HG03139 (cell line): ENCODE data around the gene PTGIS.

Source experiments
- ATAC-seq: cut with Tn5 transposase; IDR thresholded peaks from one replicate; pipeline ENCODE4 v1.9.1; 2021; ENCODE audit not compliant: unreplicated experiment

Gene PTGIS

DNA sequence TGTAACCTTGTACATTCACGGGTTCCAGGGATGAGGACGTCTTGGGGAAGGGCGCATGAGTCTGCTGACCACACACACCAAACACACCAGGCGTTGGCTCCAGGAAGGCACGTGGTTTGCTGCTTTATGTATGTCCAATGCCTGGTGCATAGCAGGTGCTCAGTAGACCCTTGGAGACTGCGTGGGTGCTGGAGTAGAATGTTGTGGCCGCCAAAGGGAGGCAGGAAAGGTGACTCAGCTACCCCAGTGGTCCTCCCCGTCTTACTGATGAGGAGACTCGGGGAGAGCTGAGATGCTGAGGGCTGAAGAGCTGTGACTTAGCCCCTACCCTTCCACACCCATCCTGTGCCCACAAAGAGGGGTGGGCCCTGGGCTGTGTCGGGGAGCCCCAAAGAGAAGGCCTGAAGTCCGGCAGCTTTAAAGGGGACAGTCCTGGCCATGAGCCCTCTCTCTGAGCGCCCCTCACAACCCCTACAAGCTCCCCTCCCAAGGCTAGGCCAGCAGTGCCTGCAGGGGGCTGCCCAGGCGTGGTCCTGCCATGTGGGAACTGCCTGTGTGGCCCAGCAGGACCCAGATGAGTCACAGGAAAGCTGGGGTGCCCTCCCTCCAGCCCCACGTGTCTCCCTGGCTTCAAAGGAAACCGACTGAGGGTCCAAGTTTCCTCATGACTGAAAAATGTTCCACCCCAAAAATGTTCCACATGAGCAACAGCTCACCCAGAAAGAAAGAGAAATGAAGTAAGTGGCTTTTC is 28.0 kb upstream of the PTGIS start:
- ATAC-seq = no peak

GRCh38 chr20:49595346-49595745 is 27.4 kb upstream of the PTGIS start:
- ATAC-seq = no peak

DNA sequence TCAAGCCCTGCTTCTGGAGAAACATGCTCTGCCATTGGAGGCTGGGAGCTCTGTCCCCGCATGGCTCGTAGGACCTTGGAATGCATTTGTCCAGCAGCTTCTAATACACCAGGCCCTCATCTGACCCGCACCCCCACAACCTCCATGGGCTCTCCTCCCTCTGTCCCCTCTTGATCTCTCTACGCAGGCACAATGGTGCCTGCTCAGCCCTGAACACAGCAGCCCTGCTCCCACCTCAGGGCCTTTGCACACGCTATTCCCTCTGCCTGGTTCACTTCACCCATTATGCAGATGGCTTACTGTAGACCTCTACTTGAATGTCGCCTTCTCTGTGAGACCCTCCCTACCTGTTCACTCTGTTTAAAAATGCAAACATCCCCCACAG is 27.0 kb upstream of the PTGIS start:
- no peak for ATAC-seq

DNA sequence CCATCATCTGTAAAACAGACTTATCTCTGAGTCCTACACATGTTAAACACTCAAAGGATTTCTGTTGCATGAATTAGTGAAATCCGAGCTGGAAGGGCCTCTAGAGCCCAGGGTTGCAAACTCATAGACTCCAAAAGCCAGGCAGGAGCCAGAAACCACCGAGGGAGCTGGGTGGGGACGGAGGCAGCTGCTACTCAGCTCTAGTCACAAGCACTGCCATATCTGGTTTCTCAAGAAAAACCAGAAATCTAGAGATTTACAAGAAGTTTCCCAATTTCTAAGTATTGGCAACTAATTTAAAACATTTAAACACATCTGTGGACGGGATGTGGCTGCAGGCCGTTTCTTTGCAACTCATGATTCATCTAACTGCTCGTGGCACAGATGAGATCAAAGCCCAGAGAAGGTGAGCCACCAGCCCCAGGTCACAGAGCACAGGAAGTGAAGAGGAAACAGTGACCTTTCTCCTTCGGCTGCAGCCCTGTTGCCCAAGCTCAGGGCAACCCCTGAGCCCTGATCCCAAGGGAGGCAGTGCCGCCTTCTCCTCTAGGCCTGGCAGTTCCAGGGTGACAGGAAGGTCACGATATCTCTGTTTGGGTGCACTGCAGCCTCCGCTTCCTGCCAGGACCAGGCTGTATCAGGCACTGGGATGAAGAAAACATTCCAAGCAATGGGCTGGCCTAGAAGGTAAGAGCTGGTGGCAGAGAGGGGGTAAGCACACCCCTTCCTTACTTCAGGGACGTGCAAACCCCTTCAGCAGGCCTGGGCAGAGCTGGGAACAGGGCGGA is 26.4 kb upstream of the PTGIS start:
- no peak for ATAC-seq

DNA sequence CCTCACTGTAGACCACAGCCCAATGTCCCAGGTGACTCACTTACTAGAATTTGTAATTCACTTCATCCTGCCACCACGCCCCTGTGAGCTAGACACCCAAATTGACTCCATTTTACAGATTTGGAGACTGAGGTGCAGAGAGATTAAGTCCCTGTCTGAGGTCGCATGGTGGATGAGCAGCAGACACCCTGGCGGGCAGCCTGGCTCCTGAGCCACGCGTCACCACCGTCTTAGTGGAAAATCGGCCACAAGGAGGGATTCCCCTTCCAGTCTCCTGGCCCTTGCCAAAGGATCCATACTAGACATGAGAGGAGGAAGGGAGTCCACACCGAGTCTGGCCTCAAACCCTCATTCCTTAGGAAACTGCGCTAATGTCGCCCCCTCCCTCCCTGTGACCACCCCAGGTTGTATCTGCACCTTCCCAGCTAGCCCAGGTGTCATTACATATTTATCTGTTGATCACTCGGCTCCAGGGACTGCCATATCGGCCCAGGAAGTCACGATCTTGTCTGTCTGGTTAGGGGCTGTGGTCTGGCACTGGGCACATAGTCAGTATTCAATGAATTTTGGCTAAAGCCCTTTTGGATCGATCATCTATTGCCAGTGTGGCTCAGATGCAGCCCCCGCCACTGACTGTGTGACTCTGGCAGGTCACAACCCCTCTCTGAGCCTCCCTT is 25.7 kb upstream of the PTGIS start:
- no peak for ATAC-seq

GRCh38 chr20:49592120-49592519 is 24.2 kb upstream of the PTGIS start:
- no peak for ATAC-seq

GRCh38 chr20:49591217-49591865 is 23.4 kb upstream of the PTGIS start:
- ATAC-seq = no peak

DNA sequence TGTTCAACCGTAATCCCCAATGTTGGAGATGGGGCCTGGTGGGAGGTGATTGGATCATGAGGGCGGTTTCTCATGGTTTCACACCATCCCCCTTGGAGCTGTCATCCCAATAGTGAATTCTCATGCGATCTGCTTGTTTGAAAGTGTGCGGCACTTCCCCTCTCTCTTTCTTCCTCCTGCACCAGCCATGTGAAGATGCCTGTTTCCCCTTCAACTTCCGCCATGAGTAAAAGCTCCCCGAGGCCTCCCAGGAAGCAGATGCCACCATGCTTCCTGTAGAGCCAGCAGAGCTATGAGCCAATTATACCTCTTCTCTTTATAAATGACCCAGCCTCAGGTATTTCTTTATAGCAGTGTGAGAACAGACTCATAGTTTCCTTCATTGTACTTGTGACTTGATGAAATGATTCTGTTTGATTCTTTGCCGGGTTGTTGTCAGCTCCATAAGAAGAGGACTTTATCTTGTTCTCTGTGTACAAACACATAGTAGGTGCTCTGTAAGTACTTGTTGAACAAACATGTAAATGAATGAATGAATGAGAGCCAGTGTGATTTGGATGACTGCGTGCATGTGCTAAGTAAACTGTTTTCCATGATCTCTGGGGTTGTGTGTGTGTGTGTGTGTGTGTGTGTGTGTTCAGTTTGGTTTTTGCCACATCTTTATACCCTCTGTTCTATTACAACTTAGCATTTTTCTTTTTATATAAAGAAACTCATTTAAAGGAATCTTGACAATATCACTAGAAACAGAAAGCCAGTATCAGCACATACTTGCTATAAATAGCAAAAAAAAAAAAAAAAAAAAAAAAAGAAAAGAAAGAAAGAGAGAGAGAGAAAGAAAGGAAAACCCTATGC is 22.5 kb upstream of the PTGIS start:
- no peak for ATAC-seq

- ATAC-seq = no peak
Observed at GRCh38 chr20:49589747-49590146, 21.8 kb upstream of the PTGIS start.

GRCh38 chr20:49587111-49587570 is 19.2 kb upstream of the PTGIS start:
- ATAC-seq = no peak

DNA sequence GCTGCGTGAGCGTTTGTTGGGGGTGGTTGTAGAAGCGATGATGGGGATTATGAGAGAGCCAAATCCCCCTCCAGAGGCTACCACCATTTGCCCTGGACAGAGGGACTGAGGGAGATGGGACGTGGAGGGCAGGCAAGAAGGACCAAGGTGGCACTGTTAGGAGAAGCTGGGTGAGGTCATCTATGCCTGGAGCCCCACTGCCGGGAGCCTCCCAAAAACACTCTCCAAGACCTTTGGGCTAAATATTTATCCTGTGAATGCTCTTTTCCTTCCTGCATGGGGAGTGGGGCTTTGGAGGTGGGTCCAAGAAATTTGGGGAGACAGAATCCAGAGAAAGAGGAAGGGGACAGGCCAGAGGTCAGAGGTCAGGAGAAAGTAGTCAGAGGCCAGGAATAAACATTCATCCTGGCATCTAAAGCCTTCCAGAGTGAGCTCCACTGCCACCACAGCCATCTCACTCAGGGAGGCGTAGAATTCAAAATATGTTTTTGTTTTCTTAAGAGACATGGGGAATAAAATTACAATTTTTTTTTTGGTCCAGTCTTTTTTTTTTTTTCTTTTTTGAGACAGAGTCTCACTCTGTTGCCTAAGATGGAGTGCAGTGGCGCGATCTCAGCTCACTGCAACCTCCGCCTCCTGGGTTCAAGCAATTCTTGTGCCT is 17.8 kb upstream of the PTGIS start:
- no peak for ATAC-seq

DNA sequence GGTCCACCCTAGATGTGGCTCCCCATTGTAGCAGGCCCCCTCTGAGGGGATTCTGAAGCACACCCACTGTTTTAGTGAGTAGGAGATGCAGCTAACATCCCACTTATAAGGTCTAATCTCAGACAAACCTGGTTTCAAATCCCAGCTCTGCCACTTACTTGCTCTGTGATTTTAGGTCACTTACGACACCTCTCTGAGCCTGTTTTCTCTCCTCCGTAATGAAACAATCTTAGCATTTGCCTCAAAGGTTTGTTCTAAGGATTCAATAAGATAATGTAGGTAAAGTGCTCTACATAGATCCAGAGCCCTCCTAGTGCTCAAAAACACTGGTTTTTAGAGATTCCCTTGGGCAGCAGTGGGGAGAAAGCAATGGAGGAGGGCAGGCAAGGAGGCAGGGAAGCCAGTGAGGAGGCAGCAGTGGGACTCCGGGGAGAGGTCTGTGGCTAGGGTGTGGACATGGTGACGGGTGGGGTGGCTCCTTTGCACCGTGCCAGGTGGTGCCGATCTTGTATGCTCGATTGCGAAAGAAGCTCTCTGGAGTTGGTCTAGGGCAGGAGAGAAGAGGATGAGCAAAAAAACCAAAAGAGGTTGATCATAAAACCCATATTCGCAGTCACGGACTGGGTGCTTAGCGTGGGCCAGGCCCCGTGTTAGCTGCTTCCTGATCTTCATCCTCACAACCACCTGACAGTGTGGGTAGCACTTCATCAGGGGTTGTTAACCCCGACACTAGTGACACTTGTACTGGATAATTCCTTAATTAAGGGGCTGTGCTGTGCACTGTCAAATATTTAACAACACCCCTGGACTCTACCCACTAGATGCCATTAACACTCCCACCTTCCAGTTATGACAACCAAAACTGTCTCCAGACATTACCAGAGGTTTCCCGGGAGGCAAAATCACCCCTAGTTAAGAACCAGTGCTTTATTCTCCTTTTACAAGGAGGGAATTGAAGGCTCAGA is 16.8 kb upstream of the PTGIS start:
- no peak for ATAC-seq

GRCh38 chr20:49583669-49584417 is 15.9 kb upstream of the PTGIS start:
- no peak for ATAC-seq

GRCh38 chr20:49583343-49583668 is 15.4 kb upstream of the PTGIS start:
- ATAC-seq = no peak

DNA sequence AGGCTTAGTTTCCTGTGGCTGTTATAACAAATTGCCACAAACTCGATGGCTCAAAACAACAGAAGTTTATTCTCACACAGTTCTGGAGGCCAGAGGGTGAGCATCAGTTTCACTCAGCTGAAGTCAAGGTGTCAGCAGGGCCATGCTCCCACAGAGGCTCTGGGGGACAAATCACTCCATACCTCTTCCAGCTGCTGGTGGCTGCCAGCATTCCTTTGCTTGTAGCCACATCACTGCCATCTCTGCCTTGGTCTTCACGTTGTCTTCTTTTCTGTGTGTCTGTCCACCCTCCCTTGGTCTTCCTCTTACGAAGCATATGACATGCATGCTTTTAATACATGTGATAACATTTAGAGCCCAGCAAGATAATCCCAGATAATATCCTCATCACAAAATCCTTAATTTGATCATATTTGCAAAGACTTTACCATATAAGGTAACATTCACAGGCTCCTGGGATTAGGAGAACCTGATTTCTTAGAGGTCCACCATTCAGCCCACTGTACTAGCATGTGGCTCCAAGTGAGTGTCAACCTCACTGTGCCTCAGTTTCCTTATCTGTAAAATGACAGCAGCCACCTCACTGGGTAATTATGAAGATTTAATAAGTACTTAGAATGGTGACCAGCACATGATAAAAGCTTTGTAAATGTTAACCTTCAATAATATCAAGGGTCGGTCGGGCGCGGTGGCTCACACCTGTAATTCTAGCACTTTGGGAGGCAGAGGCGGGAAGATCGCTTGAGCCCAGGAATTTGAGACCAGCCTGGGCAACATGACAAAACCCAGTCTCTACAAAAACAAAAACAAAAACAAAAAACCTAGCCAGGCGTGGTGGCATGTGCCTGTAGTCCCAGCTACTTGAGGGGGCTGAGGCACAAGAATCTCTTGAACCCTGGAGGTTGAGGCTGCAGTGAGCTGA is 14.7 kb upstream of the PTGIS start:
- ATAC-seq = no peak

GRCh38 chr20:49581482-49581881 is 13.5 kb upstream of the PTGIS start:
- no peak for ATAC-seq

GRCh38 chr20:49580813-49581174 is 12.9 kb upstream of the PTGIS start:
- ATAC-seq = no peak
